HG02852 (cell line): Measurements from ENCODE around the gene FAM83F.
"Not testable (repeated sequence)": the region's sequence is repeated elsewhere in the genome, so short reads cannot be mapped to it uniquely, and the experiment has no call there.

Experiments
- ATAC-seq: cut with Tn5 transposase; IDR thresholded peaks from one replicate; pipeline ENCODE4 v1.9.1; 2021; ENCODE audit warnings: mild to moderate bottlenecking, moderate library complexity; ENCODE audit not compliant: unreplicated experiment

FAM83F gene

DNA sequence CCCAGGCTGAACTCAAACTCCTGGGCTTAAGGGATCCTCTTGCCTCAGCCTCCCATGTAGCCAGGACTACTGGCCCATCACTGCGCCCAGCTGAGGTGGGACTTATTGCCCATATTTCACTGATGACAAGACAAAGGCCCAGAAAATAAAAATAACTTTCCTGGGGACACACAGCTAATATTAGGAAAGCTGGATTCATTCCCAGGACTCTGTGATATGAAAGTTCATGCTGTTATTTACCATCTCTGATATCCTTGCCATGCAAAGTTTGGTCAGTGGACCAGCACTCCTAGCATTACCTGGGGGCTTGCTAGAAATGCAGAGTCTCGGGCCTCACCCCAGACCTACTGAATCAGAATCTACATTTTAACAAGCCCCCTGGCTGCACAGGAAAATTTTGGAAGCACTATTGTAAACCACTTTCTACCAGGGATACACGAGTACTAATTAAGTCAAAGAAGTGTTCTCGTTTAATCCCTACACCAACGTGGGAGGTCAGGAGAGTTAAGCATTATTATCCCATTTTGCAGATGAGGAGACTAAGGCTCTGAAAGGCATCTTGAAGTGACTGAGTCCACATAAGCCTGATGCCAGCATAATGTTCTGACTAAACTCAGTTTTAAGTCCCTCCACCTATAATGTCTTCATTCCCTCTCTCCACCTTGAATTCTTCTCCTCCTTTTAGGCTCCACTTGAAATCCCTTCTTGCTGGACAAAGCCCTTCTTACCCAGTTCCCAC is 2.5 kb upstream of the FAM83F start:
- no peak for ATAC-seq

DNA sequence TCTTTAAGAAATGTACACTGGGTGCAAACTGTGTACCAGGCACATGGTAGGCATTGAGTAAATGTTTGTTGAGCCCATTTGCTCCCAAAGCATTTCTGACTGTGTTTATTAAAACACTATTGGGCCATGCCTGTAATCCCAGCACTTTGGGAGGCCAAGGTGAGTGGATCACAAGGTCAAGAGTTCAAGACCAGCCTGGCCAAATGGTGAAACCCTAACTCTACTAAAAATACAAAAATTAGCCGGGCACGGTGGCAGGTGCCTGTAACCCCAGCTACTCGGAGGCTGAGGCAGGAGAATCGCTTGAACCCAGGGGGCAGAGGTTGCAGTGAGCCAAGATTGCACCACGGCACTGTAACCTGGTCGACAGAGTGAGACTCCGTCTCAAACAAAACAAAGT is 1.9 kb upstream of the FAM83F start:
- ATAC-seq = not testable (repeated sequence)

DNA sequence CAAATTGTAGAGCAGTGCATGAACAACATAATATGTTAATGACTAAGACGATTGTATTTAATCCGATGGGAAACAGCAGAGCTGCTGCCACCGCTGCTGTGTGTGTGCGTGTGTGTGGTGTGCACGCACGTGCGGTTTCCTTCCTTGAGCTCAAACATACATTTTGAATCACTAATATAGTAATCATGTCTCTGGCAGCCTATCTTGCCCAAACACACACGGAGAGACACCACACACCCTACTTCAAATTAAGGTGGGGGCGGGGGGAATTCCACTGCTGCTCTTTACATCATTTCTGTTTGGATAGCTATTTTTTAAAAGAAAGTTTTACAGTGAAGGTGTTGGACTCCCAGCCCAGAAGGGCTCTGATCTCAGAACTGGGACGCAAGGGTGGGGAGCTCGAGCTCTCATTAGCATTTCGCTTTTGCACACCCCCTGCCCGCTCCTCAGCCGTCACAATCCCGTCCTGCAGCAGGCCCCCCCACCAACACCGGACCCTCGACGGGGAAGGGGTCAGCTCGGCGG is 651 bp upstream of the FAM83F start:
- no peak for ATAC-seq

DNA sequence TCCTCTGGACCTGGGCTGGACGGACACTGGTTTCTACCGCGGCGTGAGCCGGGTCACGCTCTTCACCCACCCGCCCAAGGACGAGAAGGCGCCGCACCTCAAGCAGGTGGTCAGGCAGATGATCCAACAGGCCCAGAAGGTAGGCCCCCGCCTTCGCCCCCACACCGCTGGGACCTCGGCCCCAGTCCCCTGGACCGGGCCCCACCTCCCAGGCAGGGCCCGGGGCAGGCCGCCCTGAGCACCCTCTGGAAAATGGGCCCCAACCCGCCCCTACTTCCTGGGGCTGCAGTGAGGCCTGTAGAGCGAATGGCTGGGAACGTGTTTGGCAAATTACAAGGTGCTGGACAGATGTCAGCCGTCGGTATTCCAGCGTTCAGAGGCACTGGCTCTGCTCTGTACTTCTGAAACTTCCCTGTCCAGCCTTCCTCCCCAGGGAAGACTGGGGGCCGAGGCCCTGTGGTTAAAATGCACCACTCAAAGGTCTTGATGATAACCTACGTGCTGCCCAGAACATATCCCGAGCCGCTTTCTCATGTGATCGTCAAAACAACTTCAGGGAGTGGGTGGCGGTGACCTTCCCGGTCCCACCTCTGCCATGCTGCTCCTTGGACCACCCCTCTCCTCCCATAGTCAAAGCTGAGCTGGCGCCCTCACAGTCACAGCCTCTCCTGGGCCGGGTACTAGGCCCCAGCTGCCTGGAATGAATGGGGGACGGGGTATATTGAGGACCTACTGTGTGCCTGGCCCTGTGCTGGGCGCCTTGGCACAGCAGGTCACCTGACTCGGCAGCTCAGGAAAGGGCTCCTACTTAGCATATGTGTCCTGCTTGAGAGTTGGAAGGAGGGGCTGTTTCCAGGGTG is 869 bp downstream of the FAM83F start:
- ATAC-seq = no peak

DNA sequence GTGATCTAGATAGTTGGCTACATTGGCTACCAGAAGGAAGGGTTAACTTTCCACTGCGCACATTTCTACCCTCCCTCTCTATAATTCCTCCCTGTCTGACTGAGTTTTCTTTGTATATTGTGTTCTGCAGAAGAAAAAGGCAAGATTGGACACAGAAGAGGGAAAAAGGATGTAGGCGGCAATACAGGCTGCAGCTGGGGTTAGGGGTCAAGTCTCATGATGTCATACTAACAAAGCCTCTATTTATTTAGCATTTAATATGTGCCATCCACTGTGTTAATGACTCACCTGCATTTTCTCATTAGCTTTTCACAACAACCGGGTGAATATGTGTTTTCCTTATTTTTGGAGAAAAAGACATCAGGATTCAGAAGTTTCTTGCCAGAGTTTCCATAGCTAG is 2.0 kb downstream of the FAM83F start:
- ATAC-seq = no peak

DNA sequence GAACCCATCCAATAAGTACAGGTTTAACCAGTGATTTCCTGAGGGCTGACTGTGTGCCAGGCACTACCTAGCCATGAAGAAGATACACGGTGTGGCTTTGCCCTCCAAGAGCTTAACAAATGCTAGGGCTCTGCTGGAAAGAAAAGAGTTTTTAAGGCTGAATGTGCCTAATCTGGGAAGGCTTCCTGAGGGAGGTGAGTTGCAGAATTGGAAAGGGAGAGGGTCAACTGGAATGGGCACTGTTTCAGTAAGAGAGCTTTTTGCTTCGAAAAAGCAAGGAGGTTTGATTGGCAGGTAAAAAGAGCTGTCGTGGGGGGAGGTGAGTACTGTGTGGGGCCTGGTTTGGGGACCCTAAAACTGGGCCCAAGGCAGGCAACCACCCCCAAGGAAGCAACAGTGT is 2.7 kb downstream of the FAM83F start:
- no peak for ATAC-seq

DNA sequence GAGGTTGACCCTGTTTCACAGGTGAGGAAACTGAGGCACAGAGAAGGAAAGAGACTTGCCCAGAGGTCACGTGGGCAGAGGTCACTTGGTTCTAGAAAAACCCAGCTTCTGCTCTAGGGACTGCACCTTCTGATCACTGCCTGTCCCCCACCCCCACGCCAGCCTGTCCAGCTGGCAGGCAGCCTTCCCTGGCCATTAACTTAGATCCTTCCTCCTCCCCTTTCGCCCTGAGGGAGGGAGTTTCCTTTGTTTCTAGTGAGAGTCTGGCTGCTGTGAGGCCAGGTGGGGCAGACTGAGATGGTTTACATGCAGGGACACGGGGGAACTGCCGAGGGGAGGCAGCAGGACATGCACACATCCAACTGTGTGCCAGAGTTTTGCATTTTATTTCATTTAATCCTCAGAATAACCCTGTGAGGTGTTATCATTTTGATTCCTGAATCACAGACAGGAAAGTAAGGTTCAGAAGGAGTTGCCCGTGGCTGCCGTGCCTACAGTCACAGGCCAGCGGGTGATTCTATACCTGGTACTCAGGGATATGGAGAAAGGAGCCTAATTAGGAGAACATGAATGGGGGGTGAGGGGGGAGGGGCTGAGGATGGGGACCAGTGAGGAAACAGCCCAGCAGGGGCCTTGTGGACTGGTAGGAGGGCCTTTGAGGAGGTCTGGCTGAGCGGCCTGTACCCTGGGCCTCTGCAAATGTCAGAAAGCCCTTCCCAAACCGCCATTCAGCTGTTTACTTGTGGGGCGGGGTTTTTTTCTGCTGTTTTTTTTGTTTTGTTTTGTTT is 3.4 kb downstream of the FAM83F start:
- ATAC-seq = no peak

DNA sequence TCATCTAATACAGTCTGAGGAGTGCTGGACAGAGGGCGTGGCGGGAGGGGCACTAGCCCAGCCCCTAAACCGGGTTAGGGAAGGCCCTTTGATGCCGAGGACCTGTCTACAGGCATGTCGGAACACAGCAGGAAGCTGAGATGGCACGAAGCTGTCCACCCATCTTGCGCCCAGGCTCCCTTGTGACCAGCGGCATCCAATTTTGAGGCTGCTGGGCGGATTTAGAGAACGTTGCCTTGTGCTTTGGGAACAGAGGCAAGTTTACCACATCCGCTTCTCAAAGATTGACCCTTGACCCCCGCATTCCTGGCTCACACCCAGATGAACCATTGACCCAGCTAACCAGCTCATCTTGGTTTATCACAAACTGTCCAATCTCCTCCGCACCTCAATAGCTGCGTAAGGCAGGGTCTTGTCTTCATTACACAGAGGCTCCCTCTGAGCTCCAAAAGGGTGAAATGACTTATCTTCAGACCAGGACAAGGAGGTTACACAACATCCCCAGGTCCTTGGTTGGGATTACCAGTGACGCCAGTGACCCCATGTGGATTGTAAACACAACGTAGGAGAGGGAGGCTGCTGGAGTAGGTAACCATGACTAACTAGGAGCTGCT is 4.5 kb downstream of the FAM83F start:
- no peak for ATAC-seq

DNA sequence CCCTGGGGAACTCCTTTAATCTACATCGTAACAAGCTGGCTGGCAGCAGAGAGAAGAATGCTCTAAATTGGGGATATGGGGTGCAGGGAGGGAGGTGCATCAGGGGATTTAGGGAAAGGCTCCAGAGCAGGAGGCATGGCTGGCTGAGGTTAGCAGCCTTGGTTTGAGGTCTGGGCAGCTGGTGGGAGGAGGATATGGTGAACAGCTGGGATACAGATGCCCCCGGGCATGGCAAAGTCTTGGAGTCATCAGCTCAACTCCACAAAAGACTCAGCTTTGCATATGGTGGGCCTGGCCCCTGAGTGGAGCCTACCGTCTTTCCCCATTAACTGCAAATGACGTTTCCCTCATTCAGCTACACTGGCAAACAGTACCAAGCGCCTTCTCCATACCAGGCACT is 5.4 kb downstream of the FAM83F start:
- no peak for ATAC-seq

DNA sequence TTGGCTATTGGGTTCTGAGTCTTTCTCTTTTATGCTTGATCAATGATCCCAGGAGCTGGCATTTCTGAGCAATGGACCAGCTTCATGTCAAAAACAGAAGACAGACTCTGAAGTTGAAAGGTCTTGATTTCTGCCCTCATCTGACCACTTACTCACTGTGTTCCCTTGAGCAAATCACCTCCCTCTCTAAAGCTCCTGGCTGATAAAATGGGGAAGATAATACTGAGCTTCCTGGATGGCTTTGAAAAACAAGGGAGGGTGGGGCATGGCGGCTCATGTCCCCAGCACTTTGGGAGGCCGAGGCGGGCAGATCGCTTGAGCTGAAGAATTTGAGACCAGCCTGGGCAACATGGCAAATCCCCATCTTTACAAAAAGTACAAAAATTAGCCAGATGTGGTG is 6.4 kb downstream of the FAM83F start:
- no peak for ATAC-seq

DNA sequence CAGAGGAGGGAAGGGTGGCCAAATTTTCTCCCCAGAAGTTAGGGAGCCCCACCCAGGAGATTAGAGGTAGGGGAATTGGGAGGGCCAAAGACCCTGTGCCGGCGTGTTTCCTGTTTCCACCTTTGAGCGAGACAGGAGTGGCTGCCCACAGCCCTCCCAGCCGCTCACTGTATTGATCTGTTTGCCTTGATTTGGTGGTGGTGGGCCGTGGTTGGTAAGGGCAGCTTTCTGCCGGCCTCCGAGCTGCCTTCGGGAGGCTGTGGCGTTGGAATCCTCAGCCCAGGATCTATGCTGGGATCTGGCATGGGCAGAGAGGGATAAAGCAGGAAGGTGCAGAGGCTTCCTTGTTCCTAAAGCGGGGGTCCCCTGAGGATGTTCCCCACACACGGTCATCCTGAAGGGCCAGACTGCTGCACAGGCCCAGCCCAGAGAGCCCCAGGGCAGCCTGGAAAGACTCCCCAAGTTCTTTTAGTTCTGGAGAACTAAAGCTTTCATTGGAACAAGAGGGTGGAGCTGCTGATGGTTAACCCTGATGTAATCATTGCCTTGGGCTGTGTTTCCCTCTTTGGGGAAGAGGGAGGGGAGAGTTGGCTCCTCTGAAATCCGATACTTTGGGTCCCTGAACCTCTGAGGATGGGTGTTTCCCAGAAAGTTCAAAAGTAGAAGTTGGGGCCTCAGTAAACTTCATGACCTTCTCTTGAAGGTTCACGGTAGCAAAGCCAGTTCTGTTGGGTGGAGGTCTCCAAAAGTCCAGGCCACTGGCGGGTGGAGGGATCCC is 7.2 kb downstream of the FAM83F start:
- no peak for ATAC-seq

DNA sequence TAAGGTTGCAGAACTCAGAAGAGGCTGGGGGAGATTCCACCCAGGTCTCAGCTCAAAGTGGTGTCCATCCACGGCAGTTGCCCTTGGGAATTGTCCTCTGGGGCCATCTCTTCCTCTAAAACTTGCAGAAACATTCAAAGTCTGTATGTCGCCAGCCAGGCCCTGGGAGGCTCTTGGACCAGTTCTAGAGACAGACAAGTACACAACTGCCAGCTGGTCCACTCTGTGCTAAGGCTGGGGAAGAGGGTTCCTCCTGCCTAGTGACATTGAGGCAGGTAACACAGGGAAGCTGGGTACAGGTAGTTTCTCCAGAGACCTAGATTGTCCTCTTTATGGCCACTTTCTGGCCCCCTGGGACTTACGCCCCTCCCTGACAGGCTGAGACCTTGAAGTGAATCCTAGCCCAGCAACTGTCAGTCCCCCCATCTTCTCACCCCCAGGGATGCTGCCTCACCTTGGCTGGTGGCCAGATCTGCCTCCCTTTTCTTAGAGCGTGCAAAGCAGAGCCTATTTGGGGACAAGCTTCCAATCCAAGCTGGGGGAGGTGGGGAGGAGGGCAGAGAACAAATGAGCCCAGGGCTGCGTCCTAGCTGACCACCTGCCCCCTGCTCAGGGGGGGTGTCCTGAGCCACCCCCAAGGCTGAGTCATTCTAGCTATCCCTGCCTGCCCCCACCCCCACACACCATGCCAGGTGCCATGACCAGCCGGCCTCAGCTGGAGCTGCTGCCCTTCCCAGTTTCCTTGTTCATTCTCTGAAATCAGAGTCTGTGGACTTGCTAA is 8.4 kb downstream of the FAM83F start:
- no peak for ATAC-seq

DNA sequence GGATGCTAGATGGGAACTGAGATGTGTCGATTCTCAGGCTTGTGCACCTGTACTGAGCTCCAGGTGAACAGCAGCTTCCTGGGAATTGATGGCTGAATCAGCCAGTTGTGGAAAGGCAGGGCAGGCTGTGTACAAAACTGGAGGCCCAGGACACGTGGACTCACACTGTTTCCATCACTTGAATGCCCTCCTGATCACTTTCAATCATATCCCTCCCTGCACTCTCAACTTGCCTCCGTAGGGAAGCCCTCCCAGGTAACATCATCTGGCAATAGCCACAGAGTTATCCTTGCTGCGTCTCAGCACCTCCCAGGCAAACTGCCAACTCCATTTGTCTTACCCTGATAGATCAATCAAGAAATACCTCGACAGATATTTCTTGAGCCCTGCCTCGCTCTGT is 10.1 kb downstream of the FAM83F start:
- ATAC-seq = no peak

DNA sequence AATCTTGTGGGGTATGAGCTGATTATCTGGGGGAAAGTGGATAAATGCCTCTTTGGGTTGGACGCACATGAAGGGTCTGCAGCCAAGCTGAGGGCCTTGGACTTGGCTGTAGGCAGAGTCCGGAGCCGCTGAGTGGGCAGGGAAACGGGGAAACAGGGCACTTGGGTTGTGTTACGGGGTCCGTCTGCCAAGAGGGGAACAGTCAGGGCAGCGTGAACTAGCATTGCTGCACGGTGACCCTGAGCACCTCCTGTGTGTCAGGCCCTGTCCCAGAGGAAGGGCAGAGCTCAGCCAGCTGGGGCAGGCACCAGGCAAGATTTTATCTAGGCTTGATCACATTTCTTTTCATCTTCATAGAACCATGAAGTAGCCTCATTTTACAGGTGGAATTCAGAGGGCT is 11.9 kb downstream of the FAM83F start:
- no peak for ATAC-seq

DNA sequence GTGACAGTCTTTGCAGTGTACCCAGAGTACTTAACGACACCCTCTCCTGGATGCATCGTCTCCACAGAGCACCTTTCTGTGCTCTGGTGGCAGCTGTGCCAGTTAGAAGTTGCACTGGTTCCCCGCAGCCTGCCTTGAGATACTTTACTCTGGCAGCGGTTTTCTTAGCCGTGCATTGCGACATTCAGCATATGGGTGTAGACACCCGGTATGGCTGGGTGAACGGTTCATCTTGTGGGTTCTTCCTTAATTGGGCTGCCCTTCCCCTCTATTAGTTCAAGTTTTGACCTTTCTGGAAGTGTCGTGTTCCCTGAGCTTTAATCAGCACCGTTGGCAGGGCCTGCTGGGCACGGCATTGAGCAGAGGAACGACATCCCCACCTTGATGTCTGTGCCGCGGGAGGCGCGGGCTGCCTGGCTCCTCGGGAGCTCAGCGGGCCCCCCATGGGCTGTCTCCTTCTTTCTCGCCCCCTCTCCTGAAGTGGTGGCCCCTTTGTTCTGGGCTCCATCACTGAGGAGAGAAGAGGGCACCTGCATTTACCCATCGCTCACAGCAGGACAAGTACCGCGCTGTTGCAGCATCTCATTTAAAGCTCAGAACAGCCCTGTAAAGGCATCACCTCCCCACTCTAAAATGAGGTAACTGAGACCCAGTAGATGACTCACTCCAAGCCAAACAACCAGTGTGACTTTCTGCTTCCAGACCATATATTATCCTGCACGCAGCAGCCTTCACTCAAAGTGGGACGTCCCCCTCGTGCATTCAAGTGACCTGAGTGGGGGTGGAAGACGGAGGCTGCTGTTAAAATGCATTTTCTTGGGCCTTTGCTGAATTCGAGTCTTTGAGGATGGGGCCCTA is 13.3 kb downstream of the FAM83F start:
- ATAC-seq = no peak

DNA sequence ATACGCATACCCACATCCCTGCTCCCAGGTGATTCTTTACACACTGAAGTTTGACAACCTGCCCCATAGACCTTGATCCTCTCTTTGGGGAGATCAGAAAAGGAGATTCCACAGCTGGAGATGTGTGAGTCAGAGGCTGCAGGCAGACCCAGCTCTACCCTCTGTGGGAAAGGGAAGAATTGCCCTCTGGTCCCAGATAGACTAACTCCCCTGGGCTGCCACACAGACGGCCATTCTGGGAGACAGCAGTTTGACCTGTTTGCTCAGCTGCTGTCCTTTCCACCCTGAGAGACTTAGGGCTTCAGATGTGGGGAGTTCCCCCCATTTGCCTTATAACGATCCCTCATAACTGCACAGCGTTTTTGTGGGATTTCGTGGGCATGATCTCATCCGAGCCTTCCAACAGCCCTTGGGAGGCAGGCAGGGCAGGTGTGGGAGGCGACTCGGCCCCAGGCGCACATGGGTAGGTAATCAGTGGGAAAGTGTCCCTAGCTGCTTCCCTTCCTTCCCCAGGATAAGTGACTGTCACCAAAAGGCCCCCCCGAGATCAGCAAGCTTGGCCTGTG is 14.1 kb downstream of the FAM83F start:
- ATAC-seq = no peak

DNA sequence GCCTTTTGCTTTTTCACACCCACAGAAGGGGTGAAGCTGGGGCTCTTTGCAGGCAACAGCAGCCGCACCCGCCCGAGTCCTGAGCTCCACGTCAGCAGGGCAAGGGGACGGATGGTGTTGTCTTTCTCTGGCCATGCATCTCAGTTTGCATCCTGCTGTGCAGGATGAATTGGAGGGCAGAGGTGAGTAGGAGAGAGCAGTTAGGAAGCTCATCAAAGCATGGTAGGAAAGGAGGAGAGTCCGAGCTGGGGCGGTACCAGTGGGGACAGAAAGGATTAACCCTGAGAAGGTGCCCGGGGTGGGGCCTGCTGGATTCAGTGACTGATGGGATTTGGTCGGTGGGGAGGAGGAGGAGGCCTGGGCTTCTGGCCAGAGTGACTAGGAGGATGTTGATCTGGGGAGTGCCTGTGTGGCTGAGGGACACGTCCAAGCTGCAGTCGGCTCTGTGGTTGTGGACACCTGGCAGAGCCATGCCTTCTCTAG is 14.6 kb downstream of the FAM83F start:
- no peak for ATAC-seq
